ENCODE results near the gene GPC3.

GPC3 gene

GRCh38 chrX:133660281-133660680 lies 325.1 kb downstream of the GPC3 start:
- no peak overlapping the region for H3K4me3 ChIP-seq (ENCODE audit: low read depth, low read length)
- in situ Hi-C loops (cut with HindIII; ENCODE audit: low sequenced_read_pairs): no loop called here
- no peak for DNase-seq (ENCODE audit: low read depth)
- no peak for TF ChIP-seq CTCF (IDR thresholded peaks at IDR 0.05; ENCODE audit: low read depth, low read length, missing control alignments)

GRCh38 chrX:133658293-133658911 lies 327.0 kb downstream of the GPC3 start:
- no peak overlapping the region for H3K4me3 ChIP-seq (ENCODE audit: low read depth, low read length)
- TF ChIP-seq CTCF (IDR thresholded peaks at IDR 0.05; ENCODE audit: low read depth, low read length, missing control alignments): no peak
- DNase-seq (ENCODE audit: low read depth): no peak
- in situ Hi-C loops (cut with HindIII; ENCODE audit: low sequenced_read_pairs): no loop called here

- no peak for TF ChIP-seq CTCF (IDR thresholded peaks at IDR 0.05; ENCODE audit: low read depth, low read length, missing control alignments)
- no peak for DNase-seq (ENCODE audit: low read depth)
- H3K4me3 ChIP-seq (ENCODE audit: low read depth, low read length): no peak overlapping the region
- in situ Hi-C loops (cut with HindIII; ENCODE audit: low sequenced_read_pairs): no loop called here
Measured at GRCh38 chrX:133655275-133656265, 329.8 kb downstream of the GPC3 start.

GRCh38 chrX:133654811-133655210 lies 330.6 kb downstream of the GPC3 start:
- DNase-seq (ENCODE audit: low read depth): no peak
- H3K4me3 ChIP-seq (ENCODE audit: low read depth, low read length): no peak overlapping the region
- TF ChIP-seq CTCF (IDR thresholded peaks at IDR 0.05; ENCODE audit: low read depth, low read length, missing control alignments): no peak
- in situ Hi-C loops (cut with HindIII; ENCODE audit: low sequenced_read_pairs): no loop called here

GRCh38 chrX:133653358-133653757 lies 332.0 kb downstream of the GPC3 start:
- no peak for DNase-seq (ENCODE audit: low read depth)
- in situ Hi-C loops (cut with HindIII; ENCODE audit: low sequenced_read_pairs): no loop called here
- no peak overlapping the region for H3K4me3 ChIP-seq (ENCODE audit: low read depth, low read length)
- no peak for TF ChIP-seq CTCF (IDR thresholded peaks at IDR 0.05; ENCODE audit: low read depth, low read length, missing control alignments)

GRCh38 chrX:133652185-133652584 lies 333.2 kb downstream of the GPC3 start:
- DNase-seq (ENCODE audit: low read depth): no peak
- no peak overlapping the region for H3K4me3 ChIP-seq (ENCODE audit: low read depth, low read length)
- in situ Hi-C loops (cut with HindIII; ENCODE audit: low sequenced_read_pairs): no loop called here
- no peak for TF ChIP-seq CTCF (IDR thresholded peaks at IDR 0.05; ENCODE audit: low read depth, low read length, missing control alignments)

Data from astrocyte of the cerebellum (primary cell).